Breast epithelium (tissue), 3 donors: Measurements from ENCODE around the gene ACOT13.

Experiments
- POLR2A ChIP-seq: fragments of 450-650 bp; IDR thresholded peaks from one replicate; pipeline ENCODE4 v1.6.1; 2016; ENCODE audit warnings: antibody characterized with exemption, mild to moderate bottlenecking, moderate library complexity
- POLR2AphosphoS5 ChIP-seq, 3 donors: sonication (generic); formaldehyde crosslinking; IDR thresholded peaks; one replicate each; pipeline ENCODE4 v1.6.1; 2017; ENCODE audit warnings: antibody characterized with exemption in 3 of 3
- TF ChIP-seq, protein P1 (sequence below), 3 donors: fragments of 450-650 bp; IDR thresholded peaks; one replicate each; pipeline ENCODE4 v1.5.1; 2016 to 2017; ENCODE audit warnings: antibody characterized with exemption in 3 of 3, mild to moderate bottlenecking in 3 of 3, moderate library complexity in 3 of 3

- TF ChIP-seq, protein P1, sequence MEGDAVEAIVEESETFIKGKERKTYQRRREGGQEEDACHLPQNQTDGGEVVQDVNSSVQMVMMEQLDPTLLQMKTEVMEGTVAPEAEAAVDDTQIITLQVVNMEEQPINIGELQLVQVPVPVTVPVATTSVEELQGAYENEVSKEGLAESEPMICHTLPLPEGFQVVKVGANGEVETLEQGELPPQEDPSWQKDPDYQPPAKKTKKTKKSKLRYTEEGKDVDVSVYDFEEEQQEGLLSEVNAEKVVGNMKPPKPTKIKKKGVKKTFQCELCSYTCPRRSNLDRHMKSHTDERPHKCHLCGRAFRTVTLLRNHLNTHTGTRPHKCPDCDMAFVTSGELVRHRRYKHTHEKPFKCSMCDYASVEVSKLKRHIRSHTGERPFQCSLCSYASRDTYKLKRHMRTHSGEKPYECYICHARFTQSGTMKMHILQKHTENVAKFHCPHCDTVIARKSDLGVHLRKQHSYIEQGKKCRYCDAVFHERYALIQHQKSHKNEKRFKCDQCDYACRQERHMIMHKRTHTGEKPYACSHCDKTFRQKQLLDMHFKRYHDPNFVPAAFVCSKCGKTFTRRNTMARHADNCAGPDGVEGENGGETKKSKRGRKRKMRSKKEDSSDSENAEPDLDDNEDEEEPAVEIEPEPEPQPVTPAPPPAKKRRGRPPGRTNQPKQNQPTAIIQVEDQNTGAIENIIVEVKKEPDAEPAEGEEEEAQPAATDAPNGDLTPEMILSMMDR (IDR thresholded peaks at IDR 0.05): no peak
- TF ChIP-seq POLR2AphosphoS5 (IDR thresholded peaks at IDR 0.05): no peak
- TF ChIP-seq POLR2A: no peak
Measured at GRCh38 chr6:24689964-24690363, 23.1 kb downstream of the ACOT13 start.
